ENCODE data around the gene LHFPL4. TPM values are rescaled to one million over a fixed set of nuclear protein-coding genes. Genes with fewer than 3 reads are reported as not detected.

The LHFPL4 gene
- total RNA-seq, 1 donor from 2014 or later = 0.32 TPM

DNA sequence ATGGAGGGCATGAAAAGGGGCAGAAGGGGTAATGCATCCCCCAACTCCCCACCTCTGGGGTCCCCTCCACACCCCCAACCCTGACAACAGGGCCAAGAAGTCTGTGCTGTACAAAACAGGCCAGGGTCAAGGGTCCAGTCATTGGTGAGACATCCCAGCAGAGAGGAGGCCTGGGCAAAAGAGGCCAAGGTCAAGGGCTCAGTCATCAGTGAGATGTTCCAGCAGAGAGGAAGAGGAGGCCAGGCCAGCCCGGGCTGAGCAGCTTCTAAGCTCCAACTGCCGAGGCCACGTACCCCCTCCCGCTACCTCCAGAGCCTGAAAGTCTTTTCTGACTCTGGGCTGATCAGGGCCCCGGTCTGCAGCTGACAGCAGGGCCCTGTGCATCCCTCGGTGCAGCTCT lies 52.4 kb downstream of the LHFPL4 start:
- TF ChIP-seq EZH2phosphoT487 (IDR thresholded peaks at IDR 0.05) = no peak
- H3K36me3 ChIP-seq = no peaks in the 10 kb centered on the region
- no peaks in the 10 kb centered on the region for H3K9me3 ChIP-seq (ENCODE audit: low read depth)
- H3K4me3 ChIP-seq = no peak overlapping the region
- H2AFZ ChIP-seq (replicated peaks) = no peak overlapping the region
- no peak for DNase-seq (ENCODE audit: low spot score)
- H3K27ac ChIP-seq = no peak overlapping the region
- H4K20me1 ChIP-seq (ENCODE audit: low read depth) = no peaks in the 10 kb centered on the region
- H3K27ac Mint-ChIP-seq = no peak overlapping the region
- no peak overlapping the region for H3K4me2 ChIP-seq
- H3K9me3 Mint-ChIP-seq = no peaks in the 10 kb centered on the region
- no peaks in the 10 kb centered on the region for H3K79me2 ChIP-seq (ENCODE audit: low read depth)
- H3K9ac ChIP-seq = no peak overlapping the region
- no peaks in the 10 kb centered on the region for H3F3A ChIP-seq (ENCODE audit: low read depth)
- H3K27me3 ChIP-seq = peaks cover 19% of the 10 kb centered on the region
- no peak overlapping the region for H3K4me3 Mint-ChIP-seq
- no peaks in the 10 kb centered on the region for H3K4me1 ChIP-seq
- peaks cover 13% of the 10 kb centered on the region for H3K27me3 Mint-ChIP-seq (ENCODE audit: insufficient read depth, low read depth)
- peaks cover 15% of the 10 kb centered on the region for H3K4me1 Mint-ChIP-seq
- no peaks in the 10 kb centered on the region for H3K36me3 Mint-ChIP-seq

DNA sequence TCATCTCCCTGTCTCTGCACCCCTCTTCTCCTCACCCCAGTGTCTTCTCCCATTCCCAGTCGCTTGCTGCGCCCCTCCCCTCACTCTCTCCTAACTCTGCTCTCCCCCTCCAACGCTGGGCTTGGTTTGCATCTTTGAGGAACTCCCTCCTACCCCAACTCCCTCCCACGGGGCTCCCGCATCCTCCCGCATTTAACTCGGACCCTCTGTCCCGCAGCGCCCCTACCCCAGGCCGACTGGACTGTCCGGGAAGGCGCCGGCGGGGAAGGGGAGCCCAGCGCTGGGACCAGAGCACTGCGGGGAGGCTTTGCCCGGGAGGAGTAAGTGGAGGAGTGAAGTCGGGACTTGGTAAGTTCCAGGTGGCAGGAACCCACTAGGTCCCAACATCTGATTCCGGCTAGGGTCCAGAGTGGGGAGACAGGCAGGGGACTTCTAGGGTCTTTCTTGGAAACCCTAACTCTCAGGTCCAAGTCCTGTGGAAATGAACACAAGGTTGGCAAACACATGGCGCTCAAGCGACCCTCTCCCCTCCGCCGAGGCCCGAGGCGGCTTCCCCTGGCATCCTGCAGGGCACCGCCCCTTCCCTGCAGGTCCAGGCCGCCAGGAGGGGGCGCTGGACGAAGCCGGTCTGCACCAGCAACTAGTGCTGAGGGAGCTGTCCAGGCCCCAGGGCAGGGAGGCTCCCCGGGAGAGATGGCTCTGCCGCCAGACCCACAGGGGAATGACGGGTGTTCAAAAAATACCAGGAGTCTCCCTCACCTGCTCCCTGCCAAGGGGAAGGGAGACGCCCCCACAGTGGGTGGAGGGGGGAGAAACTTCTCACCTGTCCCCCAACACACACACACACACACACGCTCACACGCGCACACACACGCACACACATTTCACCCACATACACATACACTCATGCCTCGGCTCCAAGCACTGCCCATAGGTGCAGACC lies 53.2 kb downstream of the LHFPL4 start:
- no peaks in the 10 kb centered on the region for H3K36me3 ChIP-seq
- H3K27me3 ChIP-seq = peaks cover 23% of the 10 kb centered on the region
- no peaks in the 10 kb centered on the region for H3K79me2 ChIP-seq (ENCODE audit: low read depth)
- H4K20me1 ChIP-seq (ENCODE audit: low read depth) = no peaks in the 10 kb centered on the region
- no peaks in the 10 kb centered on the region for H3K36me3 Mint-ChIP-seq
- H2AFZ ChIP-seq (replicated peaks) = peak overlapping the region; percentile 84
- H3K4me2 ChIP-seq = peak overlapping the region; percentile 98
- no peaks in the 10 kb centered on the region for H3K9me3 ChIP-seq (ENCODE audit: low read depth)
- no peaks in the 10 kb centered on the region for H3K4me1 ChIP-seq
- TF ChIP-seq EZH2 (IDR thresholded peaks at IDR 0.05) (peak; percentile 77), EZH2phosphoT487 (IDR thresholded peaks at IDR 0.05) (peak; percentile 36)
- TF ChIP-seq, protein P1, sequence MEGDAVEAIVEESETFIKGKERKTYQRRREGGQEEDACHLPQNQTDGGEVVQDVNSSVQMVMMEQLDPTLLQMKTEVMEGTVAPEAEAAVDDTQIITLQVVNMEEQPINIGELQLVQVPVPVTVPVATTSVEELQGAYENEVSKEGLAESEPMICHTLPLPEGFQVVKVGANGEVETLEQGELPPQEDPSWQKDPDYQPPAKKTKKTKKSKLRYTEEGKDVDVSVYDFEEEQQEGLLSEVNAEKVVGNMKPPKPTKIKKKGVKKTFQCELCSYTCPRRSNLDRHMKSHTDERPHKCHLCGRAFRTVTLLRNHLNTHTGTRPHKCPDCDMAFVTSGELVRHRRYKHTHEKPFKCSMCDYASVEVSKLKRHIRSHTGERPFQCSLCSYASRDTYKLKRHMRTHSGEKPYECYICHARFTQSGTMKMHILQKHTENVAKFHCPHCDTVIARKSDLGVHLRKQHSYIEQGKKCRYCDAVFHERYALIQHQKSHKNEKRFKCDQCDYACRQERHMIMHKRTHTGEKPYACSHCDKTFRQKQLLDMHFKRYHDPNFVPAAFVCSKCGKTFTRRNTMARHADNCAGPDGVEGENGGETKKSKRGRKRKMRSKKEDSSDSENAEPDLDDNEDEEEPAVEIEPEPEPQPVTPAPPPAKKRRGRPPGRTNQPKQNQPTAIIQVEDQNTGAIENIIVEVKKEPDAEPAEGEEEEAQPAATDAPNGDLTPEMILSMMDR (IDR thresholded peaks at IDR 0.05) = peak; percentile 93
- H3K27ac Mint-ChIP-seq = no peak overlapping the region
- H3F3A ChIP-seq (ENCODE audit: low read depth) = no peaks in the 10 kb centered on the region
- H3K4me1 Mint-ChIP-seq = peaks cover 15% of the 10 kb centered on the region
- DNase-seq (ENCODE audit: low spot score) = peak; percentile 94
- H3K9ac ChIP-seq = no peak overlapping the region
- H3K4me3 Mint-ChIP-seq = peak overlapping the region; percentile 72
- H3K4me3 ChIP-seq = peak overlapping the region; percentile 64
- no peak overlapping the region for H3K27ac ChIP-seq
- H3K27me3 Mint-ChIP-seq (ENCODE audit: insufficient read depth, low read depth) = peaks cover 13% of the 10 kb centered on the region
- H3K9me3 Mint-ChIP-seq = no peaks in the 10 kb centered on the region

DNA sequence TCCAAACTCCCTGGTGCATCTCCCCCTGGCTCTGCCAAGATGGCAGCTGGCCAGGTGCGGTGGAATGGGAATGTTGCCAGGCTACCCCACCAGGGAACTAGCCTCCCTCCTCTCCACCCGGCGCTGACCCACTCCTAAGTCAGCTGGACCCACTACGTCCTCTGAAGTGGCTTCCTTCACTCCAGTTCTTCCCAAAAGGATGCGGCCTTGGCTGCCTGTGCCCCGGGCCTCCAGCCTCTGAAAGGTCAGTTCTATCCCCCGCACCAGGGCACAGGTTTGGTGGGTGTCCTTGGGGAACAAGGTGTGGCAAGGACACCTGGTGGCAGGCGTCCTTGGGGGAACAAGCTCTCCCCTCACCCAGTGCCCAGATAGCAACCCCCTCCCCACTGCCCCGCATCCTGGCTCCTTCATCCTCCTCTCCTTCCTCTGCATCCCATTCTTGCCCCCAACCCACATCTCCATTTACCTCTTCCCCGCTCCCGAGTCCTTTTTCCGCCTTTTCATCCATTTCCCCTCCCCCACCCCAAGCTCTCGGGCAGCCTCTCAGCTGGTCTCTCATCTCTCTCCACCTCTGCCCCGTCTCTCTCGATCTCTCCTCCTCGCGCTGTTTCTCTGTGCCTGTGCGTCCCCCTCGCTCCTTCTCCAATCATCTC lies 54.0 kb downstream of the LHFPL4 start:
- Histone ChIP-seq H3K9ac (no peak overlapping the region), H3K27ac (no peak overlapping the region), H2AFZ (replicated peaks) (peak overlapping the region; percentile 84), H3K4me1 (no peaks in the 10 kb centered on the region), H4K20me1 (ENCODE audit: low read depth) (no peaks in the 10 kb centered on the region), H3K27me3 (peaks cover 28% of the 10 kb centered on the region), H3F3A (ENCODE audit: low read depth) (no peaks in the 10 kb centered on the region), H3K79me2 (ENCODE audit: low read depth) (no peaks in the 10 kb centered on the region), H3K4me2 (peak overlapping the region; percentile 98), H3K9me3 (ENCODE audit: low read depth) (no peaks in the 10 kb centered on the region), H3K36me3 (no peaks in the 10 kb centered on the region), H3K4me3 (peak overlapping the region; percentile 64)
- TF ChIP-seq, protein P1 (IDR thresholded peaks at IDR 0.05) = no peak
- TF ChIP-seq EZH2 (IDR thresholded peaks at IDR 0.05) (no peak), EZH2phosphoT487 (IDR thresholded peaks at IDR 0.05) (no peak)
- Mint-ChIP-seq H3K27me3 (ENCODE audit: insufficient read depth, low read depth) (peaks cover 10% of the 10 kb centered on the region), H3K9me3 (no peaks in the 10 kb centered on the region), H3K4me3 (peak overlapping the region; percentile 72), H3K27ac (no peak overlapping the region), H3K36me3 (no peaks in the 10 kb centered on the region), H3K4me1 (peaks cover 15% of the 10 kb centered on the region)
- DNase-seq (ENCODE audit: low spot score) = peak; percentile 45

All from neural progenitor cell (in vitro differentiated cells).